ENCODE data around the gene CDV3. TPM values are rescaled to one million over a fixed set of nuclear protein-coding genes. Genes with fewer than 3 reads are reported as not detected.
A peak's percentile ranks its signal among the peaks of the same experiment; 100 is the strongest.

CDV3 gene
- total and polyA plus RNA-seq, 2 donors (not counting 1 experiment from before 2014, with no cell fraction given) = 39.8 to 188 TPM

DNA sequence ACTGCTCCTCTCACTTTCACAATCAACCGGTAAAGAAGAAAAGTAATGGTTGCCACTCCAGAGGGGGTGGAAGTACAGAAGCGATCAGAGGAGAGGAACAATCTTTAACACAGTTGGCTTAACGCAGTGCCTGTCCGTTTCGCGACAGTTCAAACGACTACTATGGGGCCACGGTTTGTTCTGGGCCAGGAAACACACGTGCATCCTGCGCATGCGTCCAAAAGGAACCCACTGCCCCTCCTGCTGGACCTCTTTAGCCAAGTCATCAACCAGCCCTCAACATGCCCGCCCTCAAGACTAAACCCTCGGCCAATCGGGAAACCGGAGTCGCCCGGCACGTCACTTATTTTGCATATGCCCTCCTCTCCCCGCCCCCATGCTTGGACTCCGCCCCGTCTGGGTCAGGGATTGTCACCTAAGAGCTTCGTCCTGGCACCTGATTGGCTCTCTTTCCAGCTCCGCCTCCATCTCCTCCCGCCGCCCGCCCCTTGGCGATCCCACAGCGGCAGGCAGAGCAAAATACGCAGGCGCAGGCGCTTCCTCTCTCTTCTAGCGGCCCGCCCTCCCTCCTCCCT is 345 bp upstream of the CDV3 start:
- Histone ChIP-seq H3K4me2 (replicated peaks; ENCODE audit: low read depth, low read length, poor library complexity, severe bottlenecking) (peak overlapping the region; percentile 89), H2AFZ (ENCODE audit: insufficient read depth, low read depth, low read length, poor library complexity, severe bottlenecking) (peak overlapping the region; percentile 73), H3K36me3 (replicated peaks in 1 of 2; ENCODE audit: control extremely low read depth in 1 of 2, control insufficient read depth in 1 of 2, extremely low read depth in 1 of 2, insufficient read depth in 2 of 2, low read length in 1 of 2) (peaks cover 0 to 24% of the 10 kb centered on the region in 2 experiments), H3K27me3 (replicated peaks in 1 of 4; ENCODE audit: control extremely low read depth in 1 of 4, control insufficient read depth in 3 of 4, insufficient read depth in 4 of 4, low read length in 3 of 4) (no peaks in the 10 kb centered on the region), H3K9ac (ENCODE audit: low read length) (peak overlapping the region; percentile 76), H3K4me3 (ENCODE audit: control extremely low read depth in 1 of 5, extremely low read depth in 1 of 5, insufficient read depth in 1 of 5, low read depth in 2 of 5, low read length in 4 of 5) (peak overlapping the region; percentile 46 to 86 (median 75)), H3K9me3 (ENCODE audit: control extremely low read depth in 1 of 3, control insufficient read depth in 2 of 3, insufficient read depth in 1 of 3, low read length in 2 of 3) (no peaks in the 10 kb centered on the region), H3K4me1 (ENCODE audit: control insufficient read depth in 2 of 2, insufficient read depth in 2 of 2, low read length in 2 of 2) (peaks cover 43 to 59% of the 10 kb centered on the region in 2 donors), H3K79me2 (ENCODE audit: control insufficient read depth, insufficient read depth, low read length) (peaks cover 38% of the 10 kb centered on the region), H3K27ac (ENCODE audit: low read length in 2 of 2) (peak overlapping the region; percentile 93 to 94), H4K20me1 (ENCODE audit: control insufficient read depth, insufficient read depth, low read length, poor library complexity, severe bottlenecking) (peaks cover 28% of the 10 kb centered on the region)
- TF ChIP-seq, protein P1, sequence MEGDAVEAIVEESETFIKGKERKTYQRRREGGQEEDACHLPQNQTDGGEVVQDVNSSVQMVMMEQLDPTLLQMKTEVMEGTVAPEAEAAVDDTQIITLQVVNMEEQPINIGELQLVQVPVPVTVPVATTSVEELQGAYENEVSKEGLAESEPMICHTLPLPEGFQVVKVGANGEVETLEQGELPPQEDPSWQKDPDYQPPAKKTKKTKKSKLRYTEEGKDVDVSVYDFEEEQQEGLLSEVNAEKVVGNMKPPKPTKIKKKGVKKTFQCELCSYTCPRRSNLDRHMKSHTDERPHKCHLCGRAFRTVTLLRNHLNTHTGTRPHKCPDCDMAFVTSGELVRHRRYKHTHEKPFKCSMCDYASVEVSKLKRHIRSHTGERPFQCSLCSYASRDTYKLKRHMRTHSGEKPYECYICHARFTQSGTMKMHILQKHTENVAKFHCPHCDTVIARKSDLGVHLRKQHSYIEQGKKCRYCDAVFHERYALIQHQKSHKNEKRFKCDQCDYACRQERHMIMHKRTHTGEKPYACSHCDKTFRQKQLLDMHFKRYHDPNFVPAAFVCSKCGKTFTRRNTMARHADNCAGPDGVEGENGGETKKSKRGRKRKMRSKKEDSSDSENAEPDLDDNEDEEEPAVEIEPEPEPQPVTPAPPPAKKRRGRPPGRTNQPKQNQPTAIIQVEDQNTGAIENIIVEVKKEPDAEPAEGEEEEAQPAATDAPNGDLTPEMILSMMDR (IDR thresholded peaks at IDR 0.05) = no peak
- TF ChIP-seq EZH2 (IDR thresholded peaks at IDR 0.05; ENCODE audit: borderline replicate concordance, insufficient read depth, low read depth, low read length, poor library complexity, severe bottlenecking) = no peak
- DNase-seq (peak; percentile 100), ATAC-seq (ENCODE audit: low read depth) (peak; percentile 81)
- intact Hi-C loops (cut with micrococcal nuclease) = loop anchor here (1.0 to 10.0 kb wide), 10 partner anchors 49 to 851 kb away; partner anchors contain the start of genes NPHP3 and SRPRB
- Mint-ChIP-seq H3K9me3 (ENCODE audit: insufficient read depth) (no peaks in the 10 kb centered on the region), H3K27ac (peak overlapping the region; percentile 97), H3K4me1 (peaks cover 76% of the 10 kb centered on the region), H3K27me3 (no peaks in the 10 kb centered on the region), H3K4me3 (peak overlapping the region; percentile 89)
- whole genome bisulfite sequencing (ENCODE audit: insufficient coverage) = under 1% methylated on average over 32 of the region's 33 CpGs
- ChIA-PET POLR2A (interaction anchor here (0.6 to 2.8 kb wide), 13 partner anchors 44 to 1156 kb away, joined by 3 to 18 read pairs (median 5); partner anchors contain the start of genes ANAPC13, CEP63, DNAJC13 and TOPBP1), CTCF (interaction anchor here (0.8 to 9.4 kb wide), 11 partner anchors 11 to 149 kb away, joined by 3 to 81 read pairs (median 5); no protein-coding TSS in a partner anchor)
